H1 (cell line): Measurements from ENCODE around the gene CUEDC2. TPM values are rescaled to one million over a fixed set of nuclear protein-coding genes. Genes with fewer than 3 reads are reported as not detected.

Source experiments
- CTCF ChIA-PET: fragments of 300-600 bp; sonication (Branson Sonifier 250); formaldehyde crosslinking; loops from one replicate; lab custom pipeline; 2021; ENCODE audit not compliant: partially characterized antibody; lab: Charles Lee
- POLR2A ChIA-PET: fragments of 300-600 bp; sonication (Branson Sonifier 250); formaldehyde crosslinking; loops from one replicate; lab custom pipeline; 2021; ENCODE audit warnings: inconsistent platforms; ENCODE audit not compliant: partially characterized antibody; lab: Charles Lee
- DNase-seq, 2 experiments: peaks; one replicate each; pipeline versions ENCODE4 v3.0.0 to v3.0.0-alpha.2; 2010 to 2022; ENCODE audit warnings: low spot score in 2 of 2, low read depth in 1 of 2, mixed read lengths in 1 of 2
- FAIRE-seq: peaks from 2 replicates; lab custom pipeline; 2011; peaks lifted over from hg19 to GRCh38; lab: Jason Lieb, UNC
- H2AFZ ChIP-seq: 2 replicates; pipeline ENCODE4 v1.8.1; 2012; ENCODE audit warnings: low read length, inconsistent platforms
- H2AK5ac ChIP-seq: 2 replicates; pipeline ENCODE4 v1.6.1; 2013; ENCODE audit warnings: low read depth, low read length
- H2BK120ac ChIP-seq: replicated peaks from 2 replicates; pipeline ENCODE3; 2013; ENCODE audit warnings: low read depth, low read length, inconsistent platforms
- H2BK12ac ChIP-seq: 2 replicates; pipeline ENCODE4 v1.6.1; 2013; ENCODE audit warnings: low read depth, low read length
- H2BK15ac ChIP-seq: 2 replicates; pipeline ENCODE4 v1.6.1; 2013; ENCODE audit warnings: low read length
- H2BK20ac ChIP-seq: 2 replicates; pipeline ENCODE4 v1.6.1; 2013; ENCODE audit warnings: low read length
- H2BK5ac ChIP-seq: 2 replicates; pipeline ENCODE4 v1.6.1; 2013; ENCODE audit warnings: low read depth, low read length
- H3K14ac ChIP-seq: 2 replicates; pipeline ENCODE4 v1.6.1; 2013; ENCODE audit warnings: inconsistent platforms; ENCODE audit not compliant: insufficient read length
- H3K18ac ChIP-seq: 2 replicates; pipeline ENCODE4 v1.6.1; 2013; ENCODE audit warnings: low read length; ENCODE audit errors: extremely low read depth
- H3K23ac ChIP-seq: 2 replicates; pipeline ENCODE4 v1.6.1; 2013; ENCODE audit warnings: inconsistent platforms; ENCODE audit not compliant: insufficient read length
- H3K23me2 ChIP-seq: 2 replicates; pipeline ENCODE4 v1.6.1; 2013; ENCODE audit warnings: low read depth, low read length
- H3K27ac ChIP-seq: 2 replicates; pipeline ENCODE4 v1.6.1; 2011; ENCODE audit warnings: low read depth, low read length, inconsistent platforms
- H3K27me3 ChIP-seq, 4 experiments: replicated peaks in 1 of 4; 1 replicate in 1 of 4; 2 replicates in 3 of 4; pipeline versions ENCODE4 v1.6.1 to v1.8.1; 2011 to 2013; ENCODE audit warnings: low read length in 3 of 4, mild to moderate bottlenecking in 3 of 4, inconsistent platforms in 2 of 4, mixed read lengths in 2 of 4, moderate library complexity in 1 of 4; ENCODE audit not compliant: control insufficient read depth in 3 of 4, insufficient read depth in 3 of 4; ENCODE audit errors: extremely low read depth in 1 of 4
- H3K36me3 ChIP-seq, 4 experiments: 2 replicates each; pipeline versions ENCODE4 v1.6.1 to v1.8.1; 2011 to 2013; ENCODE audit warnings: mild to moderate bottlenecking in 4 of 4, low read length in 3 of 4, moderate library complexity in 2 of 4, control low read depth in 1 of 4, inconsistent platforms in 1 of 4; ENCODE audit not compliant: insufficient read depth in 4 of 4, control insufficient read depth in 2 of 4
- H3K4ac ChIP-seq: replicated peaks from 2 replicates; pipeline ENCODE3; 2013; ENCODE audit warnings: low read length, low read depth, mixed read lengths, inconsistent platforms; ENCODE audit not compliant: insufficient read length
- H3K4me1 ChIP-seq, 4 experiments: replicated peaks in 1 of 4; 1 replicate in 1 of 4; 2 replicates in 3 of 4; pipeline versions ENCODE4 v1.6.1 to v1.8.1; 2011 to 2013; ENCODE audit warnings: low read length in 3 of 4, inconsistent platforms in 2 of 4, mixed read lengths in 1 of 4; ENCODE audit not compliant: insufficient read depth in 4 of 4, control insufficient read depth in 3 of 4
- H3K4me2 ChIP-seq, 2 experiments: 2 replicates each; pipeline versions ENCODE4 v1.6.1 to v1.8.1; 2011 to 2013; ENCODE audit warnings: low read depth in 2 of 2, low read length in 2 of 2, control low read depth in 1 of 2, inconsistent platforms in 1 of 2, mild to moderate bottlenecking in 1 of 2; ENCODE audit not compliant: insufficient read depth in 1 of 2
- H3K4me3 ChIP-seq, 4 experiments: fragments of 200-600, 300-600 bp in 1 of 4; sonication (generic), shearing (Covaris generic), sonication (Bioruptor Twin) in 1 of 4; 2 replicates each; pipeline versions ENCODE4 v1.5.1 to v1.8.1; 2011 to 2016; ENCODE audit warnings: low read length in 4 of 4, low read depth in 3 of 4, control low read depth in 2 of 4, inconsistent platforms in 2 of 4, mild to moderate bottlenecking in 2 of 4, mixed read lengths in 1 of 4, moderate library complexity in 1 of 4; ENCODE audit not compliant: insufficient read depth in 2 of 4; ENCODE audit errors: extremely low read depth in 1 of 4
- H3K56ac ChIP-seq: replicated peaks from 2 replicates; pipeline ENCODE3; 2013; ENCODE audit warnings: low read depth, mild to moderate bottlenecking, mixed read lengths, low read length, inconsistent platforms; ENCODE audit not compliant: insufficient read length
- H3K79me1 ChIP-seq: 2 replicates; pipeline ENCODE4 v1.6.1; 2013; ENCODE audit warnings: low read depth, low read length, control low read depth
- H3K79me2 ChIP-seq, 2 experiments: 2 replicates each; pipeline versions ENCODE4 v1.6.1 to v1.8.1; 2012 to 2013; ENCODE audit warnings: low read length in 2 of 2, mild to moderate bottlenecking in 2 of 2, inconsistent platforms in 1 of 2; ENCODE audit not compliant: insufficient read depth in 2 of 2, control insufficient read depth in 1 of 2
- H3K9ac ChIP-seq, 4 experiments: replicated peaks in 1 of 4; 1 replicate in 1 of 4; 2 replicates in 3 of 4; pipeline versions ENCODE4 v1.6.1 to v1.8.1; 2011 to 2013; ENCODE audit warnings: low read depth in 3 of 4, low read length in 3 of 4, control low read depth in 2 of 4, mild to moderate bottlenecking in 2 of 4, moderate library complexity in 2 of 4, inconsistent platforms in 1 of 4; ENCODE audit errors: extremely low read depth in 1 of 4
- H3K9me3 ChIP-seq, 2 experiments: 2 replicates each; pipeline versions ENCODE4 v1.6.1 to v1.8.1; 2012 to 2013; ENCODE audit warnings: mild to moderate bottlenecking in 2 of 2, moderate library complexity in 2 of 2, control low read depth in 1 of 2, inconsistent platforms in 1 of 2, low read depth in 1 of 2, low read length in 1 of 2, mixed read lengths in 1 of 2; ENCODE audit not compliant: insufficient read depth in 2 of 2
- H4K20me1 ChIP-seq, 2 experiments: replicated peaks in 1 of 2; 2 replicates each; pipeline versions ENCODE3 to v1.8.1; 2011 to 2013; ENCODE audit warnings: inconsistent platforms in 2 of 2, low read length in 2 of 2, mild to moderate bottlenecking in 1 of 2; ENCODE audit not compliant: insufficient read depth in 2 of 2, control insufficient read depth in 1 of 2
- H4K5ac ChIP-seq: 2 replicates; pipeline ENCODE4 v1.6.1; 2013; ENCODE audit warnings: low read length, low read depth, mixed read lengths, inconsistent platforms; ENCODE audit not compliant: insufficient read length
- H4K8ac ChIP-seq: 2 replicates; pipeline ENCODE4 v1.8.0; 2013; ENCODE audit warnings: mild to moderate bottlenecking, moderate library complexity, low read length, inconsistent platforms; ENCODE audit not compliant: insufficient read depth; ENCODE audit errors: extremely low read depth
- H4K91ac ChIP-seq: replicated peaks from 2 replicates; pipeline ENCODE3; 2013; ENCODE audit warnings: low read length, mixed read lengths, inconsistent platforms; ENCODE audit not compliant: insufficient read length
- ATF3 ChIP-seq: IDR thresholded peaks from 2 replicates; pipeline ENCODE4 v1.6.1; 2011; ENCODE audit warnings: low read depth, mild to moderate bottlenecking, low read length; ENCODE audit not compliant: insufficient read depth
- CEBPB ChIP-seq: IDR thresholded peaks from 2 replicates; pipeline ENCODE4 v1.6.1; 2012; ENCODE audit warnings: low read depth, low read length
- CHD2 ChIP-seq: IDR thresholded peaks from 2 replicates; pipeline ENCODE4 v1.6.1; 2012; ENCODE audit warnings: low read length, improper control_type of control experiment
- CTBP2 ChIP-seq: IDR thresholded peaks from 2 replicates; pipeline ENCODE4 v1.7.0; 2011; ENCODE audit warnings: borderline replicate concordance, mild to moderate bottlenecking, moderate library complexity, mixed read lengths, low read length; ENCODE audit not compliant: insufficient read depth, insufficient read length
- EGR1 ChIP-seq: IDR thresholded peaks from 2 replicates; pipeline ENCODE4 v1.6.1; 2011; ENCODE audit warnings: low read depth, low read length, borderline replicate concordance
- GTF2F1 ChIP-seq: IDR thresholded peaks from 2 replicates; pipeline ENCODE4 v1.6.1; 2012; ENCODE audit warnings: low read depth, low read length, improper control_type of control experiment, borderline replicate concordance
- HDAC2 ChIP-seq, 2 experiments: fragments of 300-600 bp in 1 of 2; sonication (generic) in 1 of 2; IDR thresholded peaks; 2 replicates each; pipeline ENCODE4 v1.6.1; 2011 to 2012; ENCODE audit warnings: low read depth in 2 of 2, low read length in 2 of 2, mild to moderate bottlenecking in 2 of 2, moderate library complexity in 2 of 2, borderline replicate concordance in 1 of 2, inconsistent platforms in 1 of 2
- JUN ChIP-seq: IDR thresholded peaks from 2 replicates; pipeline ENCODE4 v1.6.1; 2011; ENCODE audit warnings: low read depth, mild to moderate bottlenecking, improper control_type of control experiment, low read length
- SP2 ChIP-seq: IDR thresholded peaks from 2 replicates; pipeline ENCODE4 v1.6.1; 2012; ENCODE audit warnings: mild to moderate bottlenecking, low read length, inconsistent platforms
- SRF ChIP-seq: IDR thresholded peaks from 2 replicates; pipeline ENCODE4 v1.6.1; 2011; ENCODE audit warnings: mild to moderate bottlenecking, low read depth, low read length, moderate library complexity
- WGBS, 2 experiments: shearing (Covaris generic) in 1 of 2; methylation state at CpG; one replicate each; pipeline versions ENCODE4 v1.1.6 to v1.1.7; 2013 to 2015; ENCODE audit warnings: low lambda C conversion rate in 2 of 2, mixed read lengths in 2 of 2, inconsistent platforms in 1 of 2, low coverage in 1 of 2, missing lambda C conversion rate in 1 of 2; ENCODE audit not compliant: insufficient replicate concordance in 2 of 2, insufficient coverage in 1 of 2, insufficient read length in 1 of 2; ENCODE audit errors: extremely low coverage in 1 of 2, missing lambda C conversion rate in 1 of 2; 5-methylcytosine and 5-hydroxymethylcytosine counted together
- polyA plus RNA-seq, 7 experiments: library from polyadenylated mRNA; depleted of rRNA in 3 of 7; stranded (reverse) in 5 of 7; unstranded in 2 of 7; fragments of >200 nt in 5 of 7; fragments of 200-250 nt in 2 of 7; gene quantifications; 1 replicate in 5 of 7; 2 replicates in 1 of 7; 4 replicates in 1 of 7; pipeline versions ENCODE4 v1.2.1 to v1.2.3, GENCODE V29; 2011 to 2013; ENCODE audit warnings: missing spikeins in 2 of 7, mixed read lengths in 2 of 7
- total RNA-seq: library from RNA; stranded (reverse); fragmentation: NEBNext Ultra II Directional; extraction: Animal tissue kit (Norgen Biotek cat#: 25700); gene quantifications from 2 replicates; pipeline ENCODE4 v1.2.1, GENCODE V29; 2021

Gene CUEDC2
- total and polyA plus RNA-seq, 2 of the 8 experiments (the other 6 are each of a cell fraction or from before 2014, with no cell fraction given): 41.7 to 55.2 TPM

GRCh38 chr10:102467318-102467717, 34.9 kb upstream of the CUEDC2 start:
- Histone ChIP-seq H3K79me2 (no peaks in the 10 kb centered on the region), H3K18ac (no peak overlapping the region), H2BK15ac (no peak overlapping the region), H3K79me1 (no peaks in the 10 kb centered on the region; the same call in 1 of the 2 replicates), H3K27me3 (no peaks in the 10 kb centered on the region), H3K27ac (no peak overlapping the region), H4K5ac (no peak overlapping the region), H2BK5ac (no peak overlapping the region), H3K9me3 (no peaks in the 10 kb centered on the region), H3K23me2 (peaks cover 2% of the 10 kb centered on the region; the same call in 1 of the 2 replicates), H3K4ac (no peak overlapping the region), H3K56ac (no peak overlapping the region), H3K4me2 (no peak overlapping the region), H3K36me3 (peaks cover 0 to 6% (median 2%) of the 10 kb centered on the region in 4 experiments; a peak in 3 of 8 replicates), H2AFZ (no peak overlapping the region), H4K91ac (no peak overlapping the region), H2BK120ac (no peak overlapping the region), H4K20me1 (peaks cover 0 to 2% of the 10 kb centered on the region in 2 experiments), H4K8ac (no peak overlapping the region), H2AK5ac (no peak overlapping the region), H2BK20ac (no peak overlapping the region), H3K14ac (no peak overlapping the region), H3K4me1 (peaks cover 2 to 13% (median 7%) of the 10 kb centered on the region in 4 experiments), H3K4me3 (no peak overlapping the region), H3K9ac (no peak overlapping the region), H3K23ac (no peak overlapping the region), H2BK12ac (no peak overlapping the region)
- CTCF ChIA-PET: interaction anchor here (0.7 to 2.2 kb wide), 6 partner anchors 9 to 339 kb away, joined by 3 to 6 read pairs (median 4); partner anchors contain the start of gene C10orf95
- 89% methylated on average over 6 of the region's 6 CpGs; no CpG with 5 or more reads in 1 of the 2 experiments for whole genome bisulfite sequencing, 2 experiments
- POLR2A ChIA-PET: interaction anchor here (0.6 to 2.4 kb wide), 2 partner anchors 11 to 302 kb away, joined by 4 to 6 read pairs; no protein-coding TSS in a partner anchor
- no peak for FAIRE-seq
- no peak for DNase-seq
- TF ChIP-seq CEBPB: no peak
- TF ChIP-seq SRF: no peak
- no peak for TF ChIP-seq HDAC2 (IDR thresholded peaks at IDR 0.05; ENCODE audit: borderline replicate concordance in 1 of 2, low read depth in 2 of 2, low read length in 2 of 2)
- TF ChIP-seq GTF2F1: no peak
- TF ChIP-seq ATF3: no peak
- TF ChIP-seq JUN: no peak
- TF ChIP-seq CHD2: no peak
- TF ChIP-seq SP2: no peak
- no peak for TF ChIP-seq EGR1
- TF ChIP-seq CTBP2: no peak
